NT2/D1 (cell line): ENCODE results near the gene SLC6A17.

Source experiments
- SUZ12 ChIP-seq: IDR thresholded peaks from 2 replicates; pipeline ENCODE4 v1.6.1; 2011; ENCODE audit not compliant: insufficient read length, insufficient read depth; ENCODE audit errors: extremely low read depth
- YY1 ChIP-seq: IDR thresholded peaks from 2 replicates; pipeline ENCODE4 v1.6.1; 2011; ENCODE audit not compliant: insufficient read length, insufficient read depth

DNA sequence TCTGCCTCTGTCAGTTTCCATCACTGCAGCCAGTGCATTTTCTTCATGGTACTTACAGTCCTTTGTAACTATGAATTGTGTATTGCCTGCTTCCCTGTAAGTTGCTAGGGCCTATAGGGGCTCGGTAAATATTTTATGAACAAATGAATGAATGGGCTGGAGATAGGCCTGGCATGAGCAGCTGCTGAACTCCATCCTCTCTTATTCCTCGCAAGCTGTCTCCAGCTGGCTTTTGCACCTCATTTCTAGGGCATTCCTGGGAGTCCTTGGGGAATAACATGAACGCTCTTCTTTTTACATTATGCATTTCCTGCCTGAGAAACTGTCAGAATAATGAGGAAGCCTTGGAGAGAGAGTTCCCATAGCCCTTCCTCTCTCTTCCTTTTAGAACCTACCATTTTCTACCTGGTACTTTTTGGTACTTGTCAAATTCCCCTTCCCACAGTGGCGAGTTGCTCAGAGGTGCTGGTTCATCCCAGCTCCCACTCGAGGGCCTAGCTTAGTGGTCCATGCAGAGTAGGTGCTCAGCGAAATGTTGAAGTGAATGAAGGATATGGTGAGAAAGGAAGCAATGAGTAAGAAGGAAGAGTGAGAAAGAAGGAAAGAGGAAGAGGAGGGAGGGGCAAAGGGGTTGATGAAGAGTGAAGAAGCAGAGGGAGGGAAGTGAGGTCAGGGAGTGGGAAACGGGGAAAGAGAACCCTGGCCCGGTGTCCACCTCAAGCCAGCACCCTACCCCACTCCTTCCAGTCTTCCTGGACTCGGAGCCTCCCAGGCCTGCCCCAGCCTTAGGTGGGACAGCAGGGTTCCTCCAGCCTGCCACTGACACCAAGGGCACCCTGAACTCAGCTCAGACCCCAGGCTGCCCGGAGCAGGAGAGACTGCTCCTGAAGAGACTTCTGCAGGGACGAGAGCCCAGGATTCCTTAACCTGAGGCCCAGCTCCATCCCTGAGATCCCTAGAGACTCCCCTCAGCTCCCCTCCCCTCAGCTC lies 89.4 kb downstream of the SLC6A17 start:
- TF ChIP-seq YY1 (no peak), SUZ12 (no peak)
